HG03460 (cell line): ENCODE measurements around the gene TBXAS1.
A peak's percentile ranks its signal among the peaks of the same experiment; 100 is the strongest.
"Not testable (repeated sequence)": the region's sequence is repeated elsewhere in the genome, so short reads cannot be mapped to it uniquely, and the experiment has no call there.

Source experiments
- ATAC-seq: cut with Tn5 transposase; IDR thresholded peaks from one replicate; pipeline ENCODE4 v1.9.1; 2021; ENCODE audit not compliant: unreplicated experiment

The TBXAS1 gene

GRCh38 chr7:139886899-139887298 is 57.8 kb downstream of the TBXAS1 start:
- no peak for ATAC-seq

GRCh38 chr7:139887992-139888481 is 59.0 kb downstream of the TBXAS1 start:
- ATAC-seq = no peak

GRCh38 chr7:139889186-139889871 is 60.3 kb downstream of the TBXAS1 start:
- no peak for ATAC-seq

- ATAC-seq = peak; percentile 11
Measured at GRCh38 chr7:139893461-139893860, 64.4 kb downstream of the TBXAS1 start.

GRCh38 chr7:139893999-139894398 is 64.9 kb downstream of the TBXAS1 start:
- peak; percentile 77 for ATAC-seq

GRCh38 chr7:139895141-139895829 is 66.2 kb downstream of the TBXAS1 start:
- ATAC-seq = no peak

- no peak for ATAC-seq
Measured at GRCh38 chr7:139896288-139896687, 67.2 kb downstream of the TBXAS1 start.

- ATAC-seq = no peak
Measured at GRCh38 chr7:139896831-139897230, 67.8 kb downstream of the TBXAS1 start.

- ATAC-seq = no peak
Measured at GRCh38 chr7:139897422-139898090, 68.5 kb downstream of the TBXAS1 start.

- ATAC-seq = no peak
Measured at GRCh38 chr7:139898483-139898882, 69.4 kb downstream of the TBXAS1 start.

- ATAC-seq = no peak
Measured at GRCh38 chr7:139899328-139899955, 70.4 kb downstream of the TBXAS1 start.

GRCh38 chr7:139900326-139900725 is 71.3 kb downstream of the TBXAS1 start:
- no peak for ATAC-seq

GRCh38 chr7:139901056-139901795 is 72.2 kb downstream of the TBXAS1 start:
- no peak for ATAC-seq

- no peak for ATAC-seq
Measured at GRCh38 chr7:139901901-139902300, 72.8 kb downstream of the TBXAS1 start.

GRCh38 chr7:139902436-139903102 is 73.5 kb downstream of the TBXAS1 start:
- ATAC-seq = no peak

GRCh38 chr7:139903103-139903477 is 74.0 kb downstream of the TBXAS1 start:
- ATAC-seq = not testable (repeated sequence)

- ATAC-seq = no peak
Measured at GRCh38 chr7:139906879-139907278, 77.8 kb downstream of the TBXAS1 start.

GRCh38 chr7:139908792-139909191 is 79.7 kb downstream of the TBXAS1 start:
- ATAC-seq = no peak

GRCh38 chr7:139909379-139910050 is 80.5 kb downstream of the TBXAS1 start:
- no peak for ATAC-seq
